Thymus (tissue), 11 donors: Measurements from ENCODE around the gene FGD5. TPM values are rescaled to one million over a fixed set of nuclear protein-coding genes. Genes with fewer than 3 reads are reported as not detected.

Experiments used
- DNase-seq, 9 donors: peaks; one replicate each; pipeline ENCODE4 v3.0.0-alpha.2; 2013; ENCODE audit warnings: low spot score in 9 of 9, low read depth in 6 of 9, missing footprints in 1 of 9
- H3K27ac ChIP-seq, 2 donors: one replicate each; pipeline ENCODE4 v1.5.1; 2013; ENCODE audit warnings: control low read depth in 1 of 2, low read depth in 1 of 2, low read length in 1 of 2, mild to moderate bottlenecking in 1 of 2, moderate library complexity in 1 of 2
- H3K27me3 ChIP-seq, 2 donors: one replicate each; pipeline ENCODE4 v1.5.1; 2013; ENCODE audit warnings: low read length in 1 of 2; ENCODE audit not compliant: control insufficient read depth in 2 of 2, insufficient read depth in 1 of 2
- H3K36me3 ChIP-seq, 2 donors: one replicate each; pipeline ENCODE4 v1.5.1; 2013; ENCODE audit warnings: low read length in 1 of 2, mild to moderate bottlenecking in 1 of 2, moderate library complexity in 1 of 2; ENCODE audit not compliant: control insufficient read depth in 2 of 2, insufficient read depth in 2 of 2
- H3K4me1 ChIP-seq, 2 donors: one replicate each; pipeline ENCODE4 v1.5.1; 2013; ENCODE audit warnings: low read length in 2 of 2; ENCODE audit not compliant: control insufficient read depth in 2 of 2, insufficient read depth in 2 of 2
- H3K4me3 ChIP-seq, 2 donors: one replicate each; pipeline ENCODE4 v1.5.1; 2013; ENCODE audit warnings: low read length in 2 of 2, control low read depth in 1 of 2, mild to moderate bottlenecking in 1 of 2
- H3K9me3 ChIP-seq, 2 donors: one replicate each; pipeline ENCODE4 v1.5.1; 2013; ENCODE audit warnings: low read length in 1 of 2, mild to moderate bottlenecking in 1 of 2; ENCODE audit not compliant: control insufficient read depth in 2 of 2, insufficient read depth in 1 of 2
- WGBS: extraction: QIAGEN DNeasy Blood & Tissue Kit; methylation state at CpG from one replicate; pipeline ENCODE4 v1.1.7; 2013; 5-methylcytosine and 5-hydroxymethylcytosine counted together
- polyA plus RNA-seq: library from polyadenylated mRNA; stranded (reverse); fragments of 200-250 nt; gene quantifications from one replicate; pipeline ENCODE4 v1.2.3, GENCODE V29; 2013
- total RNA-seq: library from RNA; stranded (reverse); fragments of 120-200 nt; gene quantifications from one replicate; pipeline ENCODE4 v1.2.4, GENCODE V29; 2013
- donor health status: healthy.

Gene FGD5
- total and polyA plus RNA-seq, 2 donors: 2.0 to 2.9 TPM

GRCh38 chr3:14863333-14864100 is 44.8 kb downstream of the FGD5 start:
- WGBS: 83% methylated on average over 10 of the region's 10 CpGs
- H3K4me1 ChIP-seq: no peaks in the 10 kb centered on the region
- DNase-seq: no peak
- no peaks in the 10 kb centered on the region for H3K27me3 ChIP-seq
- H3K9me3 ChIP-seq: no peaks in the 10 kb centered on the region
- no peaks in the 10 kb centered on the region for H3K36me3 ChIP-seq
- H3K4me3 ChIP-seq: no peak overlapping the region
- H3K27ac ChIP-seq: no peak overlapping the region

- no peaks in the 10 kb centered on the region for H3K4me1 ChIP-seq
- H3K4me3 ChIP-seq: no peak overlapping the region
- no peak overlapping the region for H3K27ac ChIP-seq
- no peaks in the 10 kb centered on the region for H3K27me3 ChIP-seq
- H3K9me3 ChIP-seq: no peaks in the 10 kb centered on the region
- WGBS: 98% methylated on average over 14 of the region's 14 CpGs
- no peaks in the 10 kb centered on the region for H3K36me3 ChIP-seq
- DNase-seq: no peak
Measured at GRCh38 chr3:14864131-14864530, 45.4 kb downstream of the FGD5 start.

- WGBS: 89% methylated on average over 5 of the region's 5 CpGs
- no peaks in the 10 kb centered on the region for H3K9me3 ChIP-seq
- H3K27ac ChIP-seq: no peak overlapping the region
- no peaks in the 10 kb centered on the region for H3K27me3 ChIP-seq
- H3K4me1 ChIP-seq: no peaks in the 10 kb centered on the region
- H3K36me3 ChIP-seq: no peaks in the 10 kb centered on the region
- no peak for DNase-seq
- no peak overlapping the region for H3K4me3 ChIP-seq
Measured at GRCh38 chr3:14866627-14867026, 47.9 kb downstream of the FGD5 start.

GRCh38 chr3:14867936-14868570 is 49.3 kb downstream of the FGD5 start:
- no peaks in the 10 kb centered on the region for H3K4me1 ChIP-seq
- no peaks in the 10 kb centered on the region for H3K36me3 ChIP-seq
- H3K9me3 ChIP-seq: no peaks in the 10 kb centered on the region
- H3K4me3 ChIP-seq: no peak overlapping the region
- H3K27me3 ChIP-seq: no peaks in the 10 kb centered on the region
- no peak for DNase-seq
- no peak overlapping the region for H3K27ac ChIP-seq
- 98% methylated on average over 11 of the region's 11 CpGs for WGBS

- DNase-seq: no peak
- H3K27me3 ChIP-seq: no peaks in the 10 kb centered on the region
- no peak overlapping the region for H3K4me3 ChIP-seq
- no peak overlapping the region for H3K27ac ChIP-seq
- H3K4me1 ChIP-seq: no peaks in the 10 kb centered on the region
- no peaks in the 10 kb centered on the region for H3K36me3 ChIP-seq
- WGBS: 90% methylated on average over 17 of the region's 17 CpGs
- no peaks in the 10 kb centered on the region for H3K9me3 ChIP-seq
Measured at GRCh38 chr3:14869917-14870782, 51.4 kb downstream of the FGD5 start.

- Histone ChIP-seq H3K27me3 (no peaks in the 10 kb centered on the region), H3K4me3 (no peak overlapping the region), H3K27ac (no peak overlapping the region), H3K4me1 (peaks cover 0 to 4% of the 10 kb centered on the region in 2 donors), H3K9me3 (no peaks in the 10 kb centered on the region), H3K36me3 (no peaks in the 10 kb centered on the region)
- 80% methylated on average over 4 of the region's 4 CpGs for WGBS
- no peak for DNase-seq
Measured at GRCh38 chr3:14870783-14871060, 52.0 kb downstream of the FGD5 start.

- WGBS: 92% methylated on average over 10 of the region's 10 CpGs
Measured at GRCh38 chr3:14871456-14872200, 52.9 kb downstream of the FGD5 start.

GRCh38 chr3:14872706-14873105 is 53.9 kb downstream of the FGD5 start:
- Histone ChIP-seq H3K36me3 (no peaks in the 10 kb centered on the region), H3K4me1 (peaks cover 0 to 6% of the 10 kb centered on the region in 2 donors), H3K27me3 (no peaks in the 10 kb centered on the region), H3K9me3 (no peaks in the 10 kb centered on the region), H3K4me3 (no peak overlapping the region), H3K27ac (no peak overlapping the region)
- 74% methylated on average over 4 of the region's 4 CpGs for WGBS
- DNase-seq: no peak

More at GRCh38 chr3:14871456-14872200, 52.9 kb downstream of the FGD5 start:
- Histone ChIP-seq H3K27me3 (no peaks in the 10 kb centered on the region), H3K27ac (no peak overlapping the region), H3K4me1 (peaks cover 0 to 6% of the 10 kb centered on the region in 2 donors), H3K4me3 (no peak overlapping the region), H3K9me3 (no peaks in the 10 kb centered on the region), H3K36me3 (no peaks in the 10 kb centered on the region)
- DNase-seq: no peak
